Ovary (tissue), 9 donors: ENCODE data around the gene SMAP1. TPM values are rescaled to one million over a fixed set of nuclear protein-coding genes. Genes with fewer than 3 reads are reported as not detected.

Source experiments
- DNase-seq, 5 donors: peaks; one replicate each; pipeline ENCODE4 v3.0.0-alpha.2; 2019 to 2020
- H3K27ac ChIP-seq, 2 donors: fragments of 200-600 bp; one replicate each; pipeline versions ENCODE4 v1.5.1 to v1.8.0; 2019 to 2022
- H3K27me3 ChIP-seq: fragments of 200-600 bp; one replicate; pipeline ENCODE4 v1.8.0; 2022
- H3K36me3 ChIP-seq: fragments of 200-600 bp; sonication (generic); one replicate; pipeline ENCODE4 v1.5.1; 2019
- H3K4me1 ChIP-seq: one replicate; pipeline ENCODE4 v1.8.1; 2013; ENCODE audit warnings: mild to moderate bottlenecking, moderate library complexity; ENCODE audit not compliant: insufficient read depth
- H3K4me3 ChIP-seq: fragments of 200-600 bp; sonication (generic); one replicate; pipeline ENCODE4 v1.5.1; 2017
- H3K9me3 ChIP-seq, 2 donors: fragments of 200-600 bp in 1 of 2; sonication (generic) in 1 of 2; one replicate each; pipeline versions ENCODE4 v1.5.1 to v1.8.1; 2013 to 2019; ENCODE audit warnings: mild to moderate bottlenecking in 1 of 2, moderate library complexity in 1 of 2
- CTCF ChIP-seq, 3 donors: fragments of 450-650 bp in 2 of 3; fragments of 200-600 bp in 1 of 3; IDR thresholded peaks; one replicate each; pipeline versions ENCODE4 v1.5.1 to v1.8.0; 2016 to 2022; ENCODE audit warnings: antibody characterized with exemption in 3 of 3, mild to moderate bottlenecking in 1 of 3
- EP300 ChIP-seq: sonication (generic); formaldehyde crosslinking; IDR thresholded peaks from one replicate; pipeline ENCODE4 v1.6.1; 2017; ENCODE audit warnings: antibody characterized with exemption
- POLR2A ChIP-seq: fragments of 450-650 bp; IDR thresholded peaks from one replicate; pipeline ENCODE4 v1.6.1; 2017; ENCODE audit warnings: antibody characterized with exemption, mild to moderate bottlenecking, moderate library complexity
- WGBS, 3 donors: extraction: QIAGEN DNeasy Blood & Tissue Kit in 1 of 3; methylation state at CpG; one replicate each; pipeline versions ENCODE4 v1.1.5 to v1.1.7; 2013 to 2017; 5-methylcytosine and 5-hydroxymethylcytosine counted together
- intact Hi-C, 4 donors: fragments of 100-400 bp; cut with DNase I; formaldehyde crosslinking; loops; one replicate each; pipeline versions ENCODE4 v1.11.0 to v1.15.1; 2022 to 2023
- polyA plus RNA-seq, 2 donors: library from polyadenylated mRNA; stranded (reverse); fragments of 200-250 nt in 1 of 2; fragments of 350-450 nt in 1 of 2; fragmentation: Illumina TruSeq in 1 of 2; extraction: RNeasy Lipid Tissue Mini Kit (QIAGEN cat#74804) in 1 of 2; gene quantifications; one replicate each; pipeline ENCODE4 v1.2.3, GENCODE V29; 2013 to 2014
- total RNA-seq, 7 donors: library from RNA; depleted of rRNA in 2 of 7; stranded (reverse); fragments of >200 nt in 2 of 7; fragmentation: NEBNext Ultra II Directional in 3 of 7; extraction: Animal tissue kit (Norgen Biotek cat#: 25700) in 3 of 7; gene quantifications; one replicate each; pipeline versions ENCODE4 v1.1.0 to v1.2.4, GENCODE V29; 2016 to 2023
- donor health status: DM: no; HTN: no; CAD: no; lungs with moderate emphysema.
- donor health status: DM: no; HTN: no; CAD: no.
- donor health status: Bipolar disorder and iron deficiency.
- donor health status: DM: yes; HTN: yes; CAD: no.
- donor health status: DM: no; HTN: no; CAD: no.
- donor health status: DM: yes; HTN: yes; CAD: no.

The SMAP1 gene
- total and polyA plus RNA-seq, 9 donors: 10.8 to 34.1 (median 18.6) TPM

DNA sequence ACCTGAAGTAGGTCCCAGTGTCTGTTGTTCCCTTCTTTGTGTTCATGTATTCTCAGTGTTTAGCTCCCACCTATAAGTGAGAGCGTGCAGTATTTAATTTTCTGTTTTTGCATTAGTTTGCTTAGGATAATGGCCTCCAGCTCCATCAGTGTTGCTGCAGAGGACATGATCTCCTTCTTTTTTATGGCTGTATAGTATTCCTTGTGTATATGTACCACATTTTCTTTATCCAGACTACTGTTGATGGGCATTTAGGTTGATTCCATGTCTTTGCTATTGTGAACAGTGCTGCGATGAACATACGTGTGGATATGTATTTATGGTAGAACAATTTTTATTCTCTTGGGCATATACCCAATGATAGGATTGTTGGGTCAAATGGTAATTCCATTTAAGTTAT lies 163.7 kb downstream of the SMAP1 start:
- H3K9me3 ChIP-seq: no peaks in the 10 kb centered on the region
- no peaks in the 10 kb centered on the region for H3K4me1 ChIP-seq
- H3K4me3 ChIP-seq: no peak overlapping the region
- no peaks in the 10 kb centered on the region for H3K27me3 ChIP-seq
- no peak for TF ChIP-seq CTCF (IDR thresholded peaks at IDR 0.05)
- DNase-seq: no peak
- intact Hi-C loops: no loop called here
- H3K36me3 ChIP-seq: no peaks in the 10 kb centered on the region
- WGBS, 3 donors: 98 to 100% (median 99%) methylated on average over 3 of the region's 3 CpGs
- H3K27ac ChIP-seq: no peak overlapping the region

DNA sequence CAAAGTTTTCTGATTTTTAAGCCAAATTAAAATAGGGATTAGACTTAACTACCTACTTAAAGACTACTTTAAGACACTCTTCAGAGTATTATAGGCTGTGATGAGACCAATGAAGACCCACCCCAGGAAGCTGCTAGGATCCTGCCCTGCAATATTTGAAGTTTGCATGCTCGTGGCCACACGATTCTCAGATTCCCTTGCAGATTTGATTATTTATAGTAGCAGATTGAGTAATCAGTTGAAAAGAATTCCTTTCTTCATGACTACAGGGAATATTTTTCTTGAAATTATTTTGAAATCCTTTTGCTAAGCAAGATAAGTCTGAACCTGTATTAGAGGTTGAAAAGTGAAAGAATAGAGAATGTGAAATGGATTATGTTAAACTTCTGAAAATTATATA lies 166.8 kb downstream of the SMAP1 start:
- no peak overlapping the region for H3K4me3 ChIP-seq
- DNase-seq: no peak
- no peaks in the 10 kb centered on the region for H3K27me3 ChIP-seq
- 16 to 27% (median 19%) methylated on average over 2 of the region's 2 CpGs for WGBS, 3 donors
- H3K9me3 ChIP-seq: no peaks in the 10 kb centered on the region
- H3K4me1 ChIP-seq: no peaks in the 10 kb centered on the region
- H3K27ac ChIP-seq: no peak overlapping the region
- H3K36me3 ChIP-seq: no peaks in the 10 kb centered on the region
- intact Hi-C loops: no loop called here
- TF ChIP-seq POLR2A: no peak
- TF ChIP-seq CTCF (IDR thresholded peaks at IDR 0.05): no peak
- no peak for TF ChIP-seq EP300

GRCh38 chr6:70838907-70839285 lies 171.2 kb downstream of the SMAP1 start:
- no peak overlapping the region for H3K4me3 ChIP-seq
- intact Hi-C loops: no loop called here
- H3K36me3 ChIP-seq: no peaks in the 10 kb centered on the region
- no peaks in the 10 kb centered on the region for H3K27me3 ChIP-seq
- 11 to 25% (median 18%) methylated on average over 2 of the region's 2 CpGs for WGBS, 3 donors
- no peak overlapping the region for H3K27ac ChIP-seq
- TF ChIP-seq EP300 (no peak), CTCF (IDR thresholded peaks at IDR 0.05) (no peak), POLR2A (no peak)
- H3K4me1 ChIP-seq: peaks cover 2% of the 10 kb centered on the region
- no peaks in the 10 kb centered on the region for H3K9me3 ChIP-seq
- DNase-seq: no peak

- no peaks in the 10 kb centered on the region for H3K36me3 ChIP-seq
- intact Hi-C loops: no loop called here
- H3K4me1 ChIP-seq: peaks cover 2% of the 10 kb centered on the region
- no peak for DNase-seq
- H3K27ac ChIP-seq: no peak overlapping the region
- no peaks in the 10 kb centered on the region for H3K9me3 ChIP-seq
- no peak for TF ChIP-seq CTCF (IDR thresholded peaks at IDR 0.05)
- no peak for TF ChIP-seq POLR2A
- no peak for TF ChIP-seq EP300
- 72 to 75% (median 75%) methylated on average over 7 of the region's 7 CpGs for WGBS, 3 donors
- no peaks in the 10 kb centered on the region for H3K27me3 ChIP-seq
- no peak overlapping the region for H3K4me3 ChIP-seq
Measured at GRCh38 chr6:70839286-70840266, 171.9 kb downstream of the SMAP1 start.
